Right lobe of liver (tissue), 4 donors: ENCODE results near the gene B3GAT3.

Experiments used
- POLR2A ChIP-seq: fragments of 450-650 bp; IDR thresholded peaks from one replicate; pipeline ENCODE4 v1.6.1; 2017; ENCODE audit warnings: antibody characterized with exemption, mild to moderate bottlenecking
- TF ChIP-seq, protein P1 (sequence below), 4 donors: fragments of 200-600 bp in 3 of 4; fragments of 450-650 bp in 1 of 4; IDR thresholded peaks; one replicate each; pipeline versions ENCODE4 v1.5.1 to v1.8.0; 2016 to 2022; ENCODE audit warnings: antibody characterized with exemption in 4 of 4, mild to moderate bottlenecking in 2 of 4
- donor health status: DM: no; HTN: no; CAD: no.
- donor health status: DM: no; HTN: no; CAD: no.
- donor health status: DM: no; HTN: yes; CAD: no.

GRCh38 chr11:62577046-62577714, 44.6 kb downstream of the B3GAT3 start:
- TF ChIP-seq, protein P1, sequence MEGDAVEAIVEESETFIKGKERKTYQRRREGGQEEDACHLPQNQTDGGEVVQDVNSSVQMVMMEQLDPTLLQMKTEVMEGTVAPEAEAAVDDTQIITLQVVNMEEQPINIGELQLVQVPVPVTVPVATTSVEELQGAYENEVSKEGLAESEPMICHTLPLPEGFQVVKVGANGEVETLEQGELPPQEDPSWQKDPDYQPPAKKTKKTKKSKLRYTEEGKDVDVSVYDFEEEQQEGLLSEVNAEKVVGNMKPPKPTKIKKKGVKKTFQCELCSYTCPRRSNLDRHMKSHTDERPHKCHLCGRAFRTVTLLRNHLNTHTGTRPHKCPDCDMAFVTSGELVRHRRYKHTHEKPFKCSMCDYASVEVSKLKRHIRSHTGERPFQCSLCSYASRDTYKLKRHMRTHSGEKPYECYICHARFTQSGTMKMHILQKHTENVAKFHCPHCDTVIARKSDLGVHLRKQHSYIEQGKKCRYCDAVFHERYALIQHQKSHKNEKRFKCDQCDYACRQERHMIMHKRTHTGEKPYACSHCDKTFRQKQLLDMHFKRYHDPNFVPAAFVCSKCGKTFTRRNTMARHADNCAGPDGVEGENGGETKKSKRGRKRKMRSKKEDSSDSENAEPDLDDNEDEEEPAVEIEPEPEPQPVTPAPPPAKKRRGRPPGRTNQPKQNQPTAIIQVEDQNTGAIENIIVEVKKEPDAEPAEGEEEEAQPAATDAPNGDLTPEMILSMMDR (IDR thresholded peaks at IDR 0.05), result no peak
- TF ChIP-seq POLR2A, result no peak
